ENCODE data around the gene GPSM3.
"Not testable (repeated sequence)": the region's sequence is repeated elsewhere in the genome, so short reads cannot be mapped to it uniquely, and the experiment has no call there.

The GPSM3 gene

DNA sequence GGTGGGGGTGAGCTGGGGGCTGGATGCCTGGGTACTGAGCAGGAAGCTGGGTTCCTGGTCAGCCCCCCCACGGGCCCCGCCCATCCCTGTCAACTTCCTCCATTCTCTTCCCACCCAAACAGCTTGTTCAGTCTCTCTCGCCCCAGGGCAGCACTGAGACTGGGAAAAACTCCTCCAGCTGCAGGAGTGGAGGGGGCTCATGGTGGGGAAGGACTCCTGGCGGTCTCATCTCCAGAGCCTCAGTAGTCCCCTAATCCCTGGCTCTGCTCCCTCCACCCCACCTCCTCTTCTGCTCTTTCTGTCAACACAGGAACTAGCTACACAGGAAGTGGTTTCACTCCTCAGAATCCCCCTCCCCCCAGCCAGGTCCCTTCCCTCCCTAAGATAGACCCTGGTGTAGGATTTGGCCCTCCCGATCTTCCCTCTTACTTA lies at the start of gene GPSM3:
Gene GPSM3 (minus strand): TSS at position 36 of the 432 bp plus-strand sequence. CDS start 130 bp downstream, outside the sequence.
- DNase-seq (ENCODE audit: low read depth), result no peak

GRCh38 chr6:32240686-32241085 lies 48.2 kb upstream of the GPSM3 start:
- DNase-seq (ENCODE audit: low read depth), result no peak

GRCh38 chr6:32239462-32239861 lies 47.0 kb upstream of the GPSM3 start:
- DNase-seq (ENCODE audit: low read depth), result no peak

GRCh38 chr6:32234934-32235333 lies 42.5 kb upstream of the GPSM3 start:
- no peak for DNase-seq (ENCODE audit: low read depth)

DNA sequence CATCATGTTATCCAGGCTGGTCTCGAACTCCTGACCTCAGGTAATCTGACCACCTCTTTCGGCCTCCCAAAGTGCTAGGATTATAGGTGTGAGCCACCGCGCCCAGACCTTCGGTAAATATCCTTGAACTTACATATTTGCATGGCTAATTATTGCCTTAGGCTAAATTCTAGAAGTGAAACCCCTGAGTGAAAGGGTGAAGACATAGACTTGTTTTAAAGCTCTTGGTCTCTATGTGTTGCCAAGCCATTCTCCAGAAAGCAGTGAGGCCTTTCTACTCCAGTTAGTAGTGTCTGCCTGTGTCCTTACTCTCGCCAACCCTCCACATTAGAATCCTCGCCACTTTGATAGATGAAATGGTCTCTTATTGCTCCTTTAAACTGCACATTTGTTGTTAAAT lies 34.0 kb upstream of the GPSM3 start:
- DNase-seq (ENCODE audit: low read depth), result no peak

DNA sequence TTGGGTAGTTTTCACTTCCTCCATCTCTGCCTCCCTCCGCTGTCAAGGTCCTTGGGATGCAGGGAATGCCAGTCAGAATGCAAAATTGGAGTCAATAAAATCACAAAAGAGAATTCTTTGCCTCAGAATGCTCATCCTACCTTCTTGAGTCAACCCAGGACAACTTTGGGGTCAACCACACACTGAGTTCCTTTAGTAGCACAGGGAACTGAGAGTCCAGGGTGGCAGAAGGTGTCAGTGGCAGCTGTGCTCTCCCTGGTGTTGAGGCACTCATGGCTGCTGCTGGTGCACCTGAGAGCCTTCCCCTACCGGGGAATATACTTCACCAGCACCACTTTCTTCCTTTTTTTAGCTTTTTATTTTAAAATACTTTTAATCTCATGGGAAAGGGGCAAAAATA lies 32.3 kb upstream of the GPSM3 start:
- DNase-seq (ENCODE audit: low read depth), result no peak

GRCh38 chr6:32223258-32224235 lies 31.1 kb upstream of the GPSM3 start, which contains the start of gene NOTCH4:
Gene NOTCH4, minus strand, starts transcription at chr6:32224067. Its CDS starts 139 bp downstream, at chr6:32223928.
- DNase-seq (ENCODE audit: low read depth), result no peak

DNA sequence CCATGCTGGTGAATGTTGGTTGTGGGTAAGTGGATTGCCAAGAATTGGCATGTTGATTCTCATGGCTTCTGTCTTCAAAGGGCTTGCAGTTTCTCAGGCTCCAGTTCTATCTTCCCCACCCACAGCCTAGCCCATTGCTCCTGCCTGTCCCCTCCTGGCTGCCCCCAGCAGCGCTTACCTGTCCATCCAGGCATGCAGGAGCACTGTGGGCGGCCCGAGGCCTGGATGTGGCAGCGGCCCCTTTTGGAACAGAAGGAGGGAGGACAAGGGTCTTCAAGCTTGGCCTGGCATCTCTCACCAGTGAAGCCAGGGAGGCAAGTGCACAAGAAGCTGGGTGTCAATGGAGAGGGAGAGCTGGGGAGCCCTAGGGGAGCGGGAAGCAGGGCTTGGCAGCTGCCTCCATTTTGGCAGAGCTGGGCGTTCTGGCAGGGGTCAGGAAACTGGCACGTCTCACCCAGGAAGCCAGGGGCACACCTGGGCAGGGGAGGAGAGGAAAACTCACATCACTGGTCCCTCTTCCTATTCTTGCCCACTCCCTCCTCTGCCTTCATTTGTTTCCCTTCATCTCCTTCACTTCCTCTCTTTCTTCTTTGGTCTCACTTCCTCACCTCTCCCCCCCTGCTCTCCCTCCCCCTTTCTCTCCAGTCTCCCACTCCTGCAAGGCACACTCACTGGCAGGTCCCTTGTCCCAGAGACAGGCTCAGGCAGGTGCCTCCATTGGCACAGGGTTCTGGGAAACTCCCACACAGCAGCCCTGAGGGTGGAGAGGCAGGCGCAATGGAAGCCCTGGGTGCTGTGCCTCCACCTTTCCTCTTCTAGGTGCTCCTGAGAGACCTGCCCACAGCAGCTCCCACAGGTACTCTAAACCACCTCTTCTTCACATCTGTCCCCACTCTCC lies 30.1 kb upstream of the GPSM3 start:
- DNase-seq (ENCODE audit: low read depth), result no peak

DNA sequence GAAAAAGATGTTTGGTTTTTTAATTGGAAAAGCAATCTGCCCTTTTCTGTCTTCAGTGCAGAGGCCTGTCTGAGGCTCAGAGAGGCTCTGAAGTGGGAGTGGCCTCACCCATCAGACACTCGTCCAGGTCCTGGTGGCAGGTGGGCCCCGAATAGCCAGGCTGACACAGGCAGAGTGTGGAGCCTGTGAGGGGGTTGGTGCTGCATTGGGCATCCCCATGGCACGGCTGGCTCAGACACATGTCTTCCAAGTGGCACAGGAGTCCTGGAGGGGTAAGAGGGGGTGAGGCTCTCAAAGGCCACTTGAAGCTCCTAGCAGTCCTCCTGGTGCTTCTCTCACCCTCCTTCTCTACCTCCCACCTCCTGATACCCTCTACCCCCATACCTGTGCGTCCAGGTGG lies 27.6 kb upstream of the GPSM3 start:
- no peak for DNase-seq (ENCODE audit: low read depth)

DNA sequence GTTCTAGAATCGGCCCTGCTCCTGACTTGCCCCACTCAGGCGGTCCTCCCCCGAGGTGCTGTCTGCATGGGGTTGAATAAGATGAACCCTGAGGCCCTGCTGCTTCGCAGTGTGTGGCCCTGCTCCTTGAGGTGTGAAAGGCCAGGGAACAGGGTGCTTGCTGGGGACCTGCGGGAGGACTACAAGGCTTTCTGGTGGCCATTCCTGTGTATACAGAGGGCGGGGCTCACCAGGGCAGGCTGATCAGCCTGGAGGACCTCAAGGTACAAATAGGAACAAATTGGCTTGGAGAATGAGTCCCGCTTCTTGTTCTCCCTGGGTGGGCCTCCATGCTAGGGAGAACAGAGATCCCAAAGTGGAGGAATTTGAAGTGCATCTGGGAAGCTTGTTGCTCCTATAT lies 25.7 kb upstream of the GPSM3 start:
- DNase-seq (ENCODE audit: low read depth), result no peak

DNA sequence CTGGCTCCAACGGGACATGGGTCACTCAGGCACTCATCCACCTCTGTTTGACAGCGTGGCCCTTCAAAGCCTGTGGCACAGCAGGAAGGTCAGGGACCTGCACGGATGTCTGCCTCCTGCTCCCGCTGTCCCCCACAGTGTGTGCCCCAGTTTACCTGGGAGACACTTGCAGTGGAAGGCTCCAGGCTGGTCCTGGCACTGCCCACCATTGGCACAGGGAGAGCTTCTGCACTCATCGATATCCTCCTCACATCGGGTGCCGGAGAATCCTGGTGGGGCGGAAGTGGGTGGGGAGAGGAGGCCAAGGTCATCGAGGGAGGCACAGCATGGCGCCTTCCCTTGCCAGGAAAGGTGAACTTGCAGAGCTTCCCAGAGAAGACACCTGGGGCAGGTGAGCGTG lies 24.6 kb upstream of the GPSM3 start:
- DNase-seq (ENCODE audit: low read depth), result no peak

GRCh38 chr6:32216285-32216684 lies 23.8 kb upstream of the GPSM3 start:
- no peak for DNase-seq (ENCODE audit: low read depth)

GRCh38 chr6:32215617-32216016 lies 23.2 kb upstream of the GPSM3 start:
- DNase-seq (ENCODE audit: low read depth), result no peak

DNA sequence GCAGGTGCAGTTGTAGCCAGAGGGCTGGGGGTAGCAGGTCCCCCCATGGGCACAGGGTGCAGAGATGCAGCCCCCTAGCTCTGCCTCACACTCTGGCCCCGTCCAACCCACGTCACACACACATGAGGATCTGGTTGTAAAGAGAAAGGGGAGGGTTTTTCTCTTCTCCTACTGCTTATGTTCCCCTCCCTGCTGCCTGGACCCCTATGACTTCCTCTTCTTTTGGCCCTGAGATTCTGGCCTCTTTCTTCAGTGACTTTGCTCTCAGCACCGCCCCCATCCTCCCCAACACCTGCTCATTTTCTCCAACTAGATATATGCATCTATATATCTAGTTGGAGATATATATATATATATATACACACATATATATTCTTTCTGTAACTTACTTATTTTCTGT lies 21.7 kb upstream of the GPSM3 start:
- DNase-seq (ENCODE audit: low read depth), result no peak

DNA sequence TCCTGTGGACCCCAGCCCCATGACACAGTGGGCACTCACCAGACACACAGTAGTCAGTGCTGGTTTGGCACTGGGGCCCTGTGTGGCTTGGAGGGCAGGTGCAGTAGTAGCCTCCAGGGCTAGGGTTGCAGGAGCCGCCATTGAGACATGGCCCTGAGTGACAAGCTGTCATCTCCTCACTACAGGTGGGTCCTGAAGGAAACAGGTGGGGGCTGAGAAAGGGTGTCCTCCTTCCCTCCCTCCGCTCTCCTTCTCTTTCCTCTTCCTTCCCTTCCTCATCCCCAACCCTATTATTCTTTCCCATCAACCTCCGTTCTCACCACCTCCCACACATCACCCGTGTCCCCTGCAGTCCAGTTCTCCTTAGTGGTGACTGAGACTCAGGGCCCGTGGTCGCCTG lies 21.2 kb upstream of the GPSM3 start:
- no peak for DNase-seq (ENCODE audit: low read depth)

DNA sequence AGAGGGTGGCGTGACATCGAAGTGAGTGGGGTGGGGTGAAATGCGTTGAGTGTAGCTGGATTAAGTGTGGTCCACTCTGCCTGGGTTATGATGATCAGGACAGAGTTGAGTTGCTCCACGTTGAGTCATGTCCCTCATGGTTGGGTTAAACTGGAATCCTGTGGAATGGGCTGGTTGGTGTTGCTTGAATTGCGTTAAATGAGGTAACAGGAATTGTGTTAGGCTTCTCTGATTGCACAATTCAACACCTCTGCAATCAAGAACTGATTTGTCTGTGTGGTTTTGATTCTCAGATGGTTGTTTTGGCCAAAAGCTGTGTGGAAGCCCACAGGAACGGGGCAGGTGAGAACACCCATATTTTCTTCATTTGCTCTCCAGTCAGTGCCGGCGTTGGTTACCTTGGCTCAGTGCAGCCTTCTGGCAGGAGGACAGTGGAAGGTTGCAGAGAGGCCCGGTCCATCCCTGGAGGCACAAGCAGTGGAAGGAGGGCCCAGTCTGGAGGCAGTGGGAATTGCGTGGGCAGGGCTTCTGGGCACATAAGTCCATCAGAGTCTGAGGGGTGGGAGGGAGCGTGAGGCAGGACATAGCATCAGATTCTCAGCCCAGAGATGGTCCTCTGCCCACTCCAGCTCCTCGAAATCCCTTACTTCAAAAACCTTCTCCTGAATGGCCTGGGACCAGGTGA lies 19.8 kb upstream of the GPSM3 start:
- no peak for DNase-seq (ENCODE audit: low read depth)

DNA sequence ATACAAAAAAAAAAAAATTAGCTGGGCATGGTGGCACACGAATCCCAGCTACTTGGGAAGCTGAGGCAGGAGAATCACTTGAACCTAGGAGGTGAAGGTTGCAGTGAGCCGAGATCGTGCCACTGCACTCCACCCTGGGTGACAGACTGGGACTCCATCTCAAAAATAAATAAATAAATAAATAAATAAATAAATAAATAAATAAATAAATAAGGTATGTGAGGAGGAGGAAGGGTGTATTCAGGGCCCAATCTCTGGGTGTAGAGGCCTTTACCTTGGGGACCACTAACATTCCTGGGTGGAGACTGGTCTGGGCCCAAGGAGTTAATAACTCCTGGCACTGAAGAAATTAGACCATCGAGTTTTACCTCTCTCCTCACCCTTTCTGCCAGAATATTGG lies 19.0 kb upstream of the GPSM3 start:
- DNase-seq (ENCODE audit: low read depth), result not testable (repeated sequence)

DNA sequence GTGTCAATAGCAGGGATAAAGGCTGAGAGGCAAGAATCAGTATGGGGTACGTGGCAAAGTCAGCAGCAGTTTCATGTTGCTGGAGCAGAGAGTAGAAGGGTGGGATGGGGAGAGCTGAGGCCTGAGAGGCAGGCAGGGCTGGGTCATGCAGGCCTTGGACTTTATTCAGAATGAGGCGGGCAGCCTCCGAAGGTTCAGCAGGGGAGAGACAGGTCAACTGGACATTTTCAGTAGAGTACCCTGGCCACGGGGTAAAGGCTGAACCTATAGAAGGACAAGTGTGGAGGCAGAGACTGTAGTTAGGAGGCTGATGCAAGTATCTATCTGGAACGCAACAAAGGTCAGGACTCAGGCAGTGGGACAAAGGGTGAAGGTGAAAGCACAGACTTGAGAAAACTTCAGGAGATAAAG lies 17.8 kb upstream of the GPSM3 start:
- DNase-seq (ENCODE audit: low read depth), result no peak

DNA sequence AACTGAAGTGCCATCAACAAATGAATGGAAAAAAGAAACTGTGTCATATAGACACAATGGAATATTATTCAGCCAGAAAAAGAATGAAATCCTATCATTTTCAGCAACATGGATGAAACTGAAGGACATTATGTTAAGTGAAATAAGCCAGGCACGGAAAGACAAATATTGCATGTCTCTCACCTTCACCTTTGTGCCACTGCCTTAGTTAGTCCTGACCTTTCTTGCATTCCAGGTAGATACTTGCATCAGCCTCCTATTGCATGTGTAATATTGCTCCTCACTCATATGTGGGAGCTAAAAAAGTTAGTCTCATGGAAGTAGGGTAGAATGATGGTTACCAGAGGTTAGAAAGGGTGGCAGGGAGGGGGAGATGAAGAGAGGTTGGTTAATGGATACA lies 16.6 kb upstream of the GPSM3 start:
- no peak for DNase-seq (ENCODE audit: low read depth)

GRCh38 chr6:32204268-32204715 lies 11.8 kb upstream of the GPSM3 start:
- no peak for DNase-seq (ENCODE audit: low read depth)

DNA sequence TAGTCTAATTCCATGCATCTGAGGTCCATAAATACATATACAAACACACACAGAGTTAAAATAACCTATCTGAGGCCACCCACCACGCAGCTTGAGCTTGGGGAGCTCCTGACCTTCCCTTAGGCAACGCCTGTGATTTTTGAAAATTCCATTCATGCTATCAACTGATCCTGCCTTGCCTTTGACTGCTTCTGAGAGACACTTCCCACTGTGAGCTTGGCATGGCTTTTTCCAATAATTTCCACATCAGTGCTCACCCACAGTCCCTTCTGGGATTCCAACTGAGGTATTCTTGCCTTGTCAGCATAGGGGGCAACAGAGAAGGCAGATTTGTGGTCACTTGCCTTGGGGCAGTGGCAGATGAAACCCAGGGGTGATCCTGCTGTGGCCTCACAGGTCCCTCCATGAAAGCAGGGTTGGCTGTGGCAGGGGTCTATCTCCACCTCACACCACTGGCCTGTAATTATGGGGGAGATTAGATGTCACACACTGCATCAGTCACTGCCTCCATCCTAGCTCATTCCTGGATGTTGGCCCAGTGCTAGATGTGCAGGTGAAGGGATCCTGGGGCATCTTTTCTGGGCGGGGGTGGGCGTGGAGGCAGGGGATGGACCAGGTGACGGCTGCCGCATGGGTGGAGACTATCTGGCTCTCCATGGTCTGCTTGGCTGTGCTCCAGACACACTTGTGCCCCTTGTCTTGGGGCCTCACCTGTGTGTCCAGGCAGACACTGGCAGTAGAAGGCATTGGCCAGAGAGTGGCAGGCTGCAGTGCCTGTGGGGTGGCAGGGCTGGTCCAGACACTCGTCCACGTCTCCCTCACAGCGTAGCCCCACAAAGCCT lies 11.2 kb upstream of the GPSM3 start:
- DNase-seq (ENCODE audit: low read depth), result no peak

Measured in HS-27A (cell line).